ENCODE measurements around the gene NR6A1.
"Not testable (repeated sequence)": the region's sequence is repeated elsewhere in the genome, so short reads cannot be mapped to it uniquely, and the experiment has no call there.

The NR6A1 gene

GRCh38 chr9:124776954-124777648, 6.0 kb upstream of the NR6A1 start, which contains the start of gene OLFML2A:
Gene OLFML2A (plus strand): TSS chr9:124777133. CDS start chr9:124777271, 138 bp downstream.
- no peak for DNase-seq (ENCODE audit: low spot score)

GRCh38 chr9:124776618-124776953, 5.5 kb upstream of the NR6A1 start:
- no peak for DNase-seq (ENCODE audit: low spot score)

- DNase-seq (ENCODE audit: low spot score): peak; percentile 78
Observed at GRCh38 chr9:124774129-124774978, 3.2 kb upstream of the NR6A1 start.

- DNase-seq (ENCODE audit: low spot score): no peak
Observed at GRCh38 chr9:124773473-124774128, 2.5 kb upstream of the NR6A1 start.

- DNase-seq (ENCODE audit: low spot score): not testable (repeated sequence)
Observed at GRCh38 chr9:124772877-124773276, 1.8 kb upstream of the NR6A1 start.

GRCh38 chr9:124771867-124772679, 962 bp upstream of the NR6A1 start:
- peak; percentile 75 for DNase-seq (ENCODE audit: low spot score)

- no peak for DNase-seq (ENCODE audit: low spot score)
Observed at GRCh38 chr9:124770359-124771020, 621 bp downstream of the NR6A1 start.

- no peak for DNase-seq (ENCODE audit: low spot score)
Observed at GRCh38 chr9:124769549-124770358, 1.4 kb downstream of the NR6A1 start.

- DNase-seq (ENCODE audit: low spot score): no peak
Observed at GRCh38 chr9:124768750-124769548, 2.2 kb downstream of the NR6A1 start.

GRCh38 chr9:124768334-124768733, 2.8 kb downstream of the NR6A1 start:
- DNase-seq (ENCODE audit: low spot score): no peak

GRCh38 chr9:124767821-124768220, 3.3 kb downstream of the NR6A1 start:
- DNase-seq (ENCODE audit: low spot score): no peak

GRCh38 chr9:124766815-124767554, 4.1 kb downstream of the NR6A1 start:
- DNase-seq (ENCODE audit: low spot score): no peak

GRCh38 chr9:124766326-124766725, 4.8 kb downstream of the NR6A1 start:
- no peak for DNase-seq (ENCODE audit: low spot score)

- no peak for DNase-seq (ENCODE audit: low spot score)
Observed at GRCh38 chr9:124765439-124765835, 5.7 kb downstream of the NR6A1 start.

GRCh38 chr9:124764774-124765438, 6.2 kb downstream of the NR6A1 start:
- no peak for DNase-seq (ENCODE audit: low spot score)

- no peak for DNase-seq (ENCODE audit: low spot score)
Observed at GRCh38 chr9:124762633-124763032, 8.5 kb downstream of the NR6A1 start.

GRCh38 chr9:124761710-124762109, 9.4 kb downstream of the NR6A1 start:
- no peak for DNase-seq (ENCODE audit: low spot score)

- DNase-seq (ENCODE audit: low spot score): no peak
Observed at GRCh38 chr9:124761196-124761595, 9.9 kb downstream of the NR6A1 start.

Data from AG08395 (cell line).